Stimulated activated naive CD8-positive, alpha-beta T cell treated with anti-CD3 and anti-CD28 coated beads, Interleukin-15, Interleukin-2, amounts not matched to agents 100 ng/mL and 50 ng/mL, for 24 hours (primary cell): ENCODE measurements around the gene ALOX15.
"Not testable (repeated sequence)": the region's sequence is repeated elsewhere in the genome, so short reads cannot be mapped to it uniquely, and the experiment has no call there.

Experiments used
- H3K27ac Mint-ChIP-seq: one replicate; pipeline ENCODE4 v1.8.0; 2021; ENCODE audit warnings: mild to moderate bottlenecking, mixed read lengths
- H3K27me3 Mint-ChIP-seq: one replicate; pipeline ENCODE4 v1.8.0; 2021; ENCODE audit warnings: mixed read lengths
- H3K36me3 Mint-ChIP-seq: one replicate; pipeline ENCODE4 v1.8.0; 2021; ENCODE audit warnings: low read depth, mixed read lengths
- H3K4me1 Mint-ChIP-seq: one replicate; pipeline ENCODE4 v1.8.0; 2021; ENCODE audit warnings: low read depth, mixed read lengths
- H3K4me3 Mint-ChIP-seq: one replicate; pipeline ENCODE4 v1.8.0; 2021; ENCODE audit warnings: mild to moderate bottlenecking, mixed read lengths
- H3K9me3 Mint-ChIP-seq: one replicate; pipeline ENCODE4 v1.8.0; 2021; ENCODE audit warnings: mixed read lengths

ALOX15 gene

GRCh38 chr17:4617090-4617489, 24.4 kb downstream of the ALOX15 start:
- Mint-ChIP-seq H3K9me3 (no peaks in the 10 kb centered on the region), H3K27ac (no peak overlapping the region), H3K36me3 (no peaks in the 10 kb centered on the region), H3K27me3 (peaks cover 3% of the 10 kb centered on the region), H3K4me3 (no peak overlapping the region), H3K4me1 (no peaks in the 10 kb centered on the region)

GRCh38 chr17:4616476-4616875, 25.0 kb downstream of the ALOX15 start:
- Mint-ChIP-seq H3K4me1 (no peaks in the 10 kb centered on the region), H3K9me3 (no peaks in the 10 kb centered on the region), H3K36me3 (no peaks in the 10 kb centered on the region), H3K27ac (no peak overlapping the region), H3K27me3 (peaks cover 3% of the 10 kb centered on the region), H3K4me3 (no peak overlapping the region)

GRCh38 chr17:4610656-4611055, 30.8 kb downstream of the ALOX15 start:
- Mint-ChIP-seq H3K9me3 (no peaks in the 10 kb centered on the region), H3K4me3 (no peak overlapping the region), H3K27ac (no peak overlapping the region), H3K36me3 (no peaks in the 10 kb centered on the region), H3K4me1 (no peaks in the 10 kb centered on the region), H3K27me3 (peaks cover 26% of the 10 kb centered on the region)

GRCh38 chr17:4610162-4610561, 31.3 kb downstream of the ALOX15 start:
- H3K9me3 Mint-ChIP-seq, result no peaks in the 10 kb centered on the region
- no peaks in the 10 kb centered on the region for H3K36me3 Mint-ChIP-seq
- no peak overlapping the region for H3K27ac Mint-ChIP-seq
- H3K4me3 Mint-ChIP-seq, result no peak overlapping the region
- H3K4me1 Mint-ChIP-seq, result no peaks in the 10 kb centered on the region
- peaks cover 26% of the 10 kb centered on the region for H3K27me3 Mint-ChIP-seq

GRCh38 chr17:4609761-4610160, 31.7 kb downstream of the ALOX15 start:
- peaks cover 26% of the 10 kb centered on the region for H3K27me3 Mint-ChIP-seq
- H3K9me3 Mint-ChIP-seq, result no peaks in the 10 kb centered on the region
- no peaks in the 10 kb centered on the region for H3K4me1 Mint-ChIP-seq
- no peaks in the 10 kb centered on the region for H3K36me3 Mint-ChIP-seq
- no peak overlapping the region for H3K4me3 Mint-ChIP-seq
- no peak overlapping the region for H3K27ac Mint-ChIP-seq

GRCh38 chr17:4607773-4608187, 33.7 kb downstream of the ALOX15 start:
- H3K27ac Mint-ChIP-seq, result no peak overlapping the region
- H3K4me3 Mint-ChIP-seq, result no peak overlapping the region
- H3K27me3 Mint-ChIP-seq, result peaks cover 23% of the 10 kb centered on the region
- H3K4me1 Mint-ChIP-seq, result no peaks in the 10 kb centered on the region
- no peaks in the 10 kb centered on the region for H3K36me3 Mint-ChIP-seq
- no peaks in the 10 kb centered on the region for H3K9me3 Mint-ChIP-seq

- Mint-ChIP-seq H3K36me3 (no peaks in the 10 kb centered on the region), H3K4me1 (no peaks in the 10 kb centered on the region), H3K27ac (no peak overlapping the region), H3K4me3 (no peak overlapping the region), H3K9me3 (no peaks in the 10 kb centered on the region), H3K27me3 (peaks cover 23% of the 10 kb centered on the region)
Observed at GRCh38 chr17:4607261-4607741, 34.2 kb downstream of the ALOX15 start.

- Mint-ChIP-seq H3K27ac (no peak overlapping the region), H3K36me3 (no peaks in the 10 kb centered on the region), H3K27me3 (peaks cover 19% of the 10 kb centered on the region), H3K9me3 (no peaks in the 10 kb centered on the region), H3K4me1 (no peaks in the 10 kb centered on the region), H3K4me3 (no peak overlapping the region)
Observed at GRCh38 chr17:4605826-4606225, 35.7 kb downstream of the ALOX15 start.

- H3K4me3 Mint-ChIP-seq, H3K4me1 Mint-ChIP-seq, H3K36me3 Mint-ChIP-seq, H3K27ac Mint-ChIP-seq, H3K9me3 Mint-ChIP-seq: not testable (repeated sequence)
- H3K27me3 Mint-ChIP-seq, result peaks cover 19% of the 10 kb centered on the region
Observed at GRCh38 chr17:4604736-4605135, 36.7 kb downstream of the ALOX15 start.

GRCh38 chr17:4604111-4604644, 37.3 kb downstream of the ALOX15 start:
- no peaks in the 10 kb centered on the region for H3K4me1 Mint-ChIP-seq
- H3K36me3 Mint-ChIP-seq, result no peaks in the 10 kb centered on the region
- no peak overlapping the region for H3K27ac Mint-ChIP-seq
- H3K27me3 Mint-ChIP-seq, result peaks cover 14% of the 10 kb centered on the region
- no peak overlapping the region for H3K4me3 Mint-ChIP-seq
- H3K9me3 Mint-ChIP-seq, result no peaks in the 10 kb centered on the region

GRCh38 chr17:4602041-4602440, 39.4 kb downstream of the ALOX15 start:
- no peaks in the 10 kb centered on the region for H3K36me3 Mint-ChIP-seq
- H3K9me3 Mint-ChIP-seq, result no peaks in the 10 kb centered on the region
- H3K27me3 Mint-ChIP-seq, result no peaks in the 10 kb centered on the region
- no peak overlapping the region for H3K4me3 Mint-ChIP-seq
- no peaks in the 10 kb centered on the region for H3K4me1 Mint-ChIP-seq
- H3K27ac Mint-ChIP-seq, result no peak overlapping the region

GRCh38 chr17:4601326-4601725, 40.2 kb downstream of the ALOX15 start:
- no peak overlapping the region for H3K27ac Mint-ChIP-seq
- H3K4me1 Mint-ChIP-seq, result no peaks in the 10 kb centered on the region
- H3K4me3 Mint-ChIP-seq, result no peak overlapping the region
- no peaks in the 10 kb centered on the region for H3K27me3 Mint-ChIP-seq
- no peaks in the 10 kb centered on the region for H3K36me3 Mint-ChIP-seq
- H3K9me3 Mint-ChIP-seq, result no peaks in the 10 kb centered on the region

GRCh38 chr17:4600563-4600962, 40.9 kb downstream of the ALOX15 start:
- H3K9me3 Mint-ChIP-seq, result no peaks in the 10 kb centered on the region
- H3K36me3 Mint-ChIP-seq, result no peaks in the 10 kb centered on the region
- no peaks in the 10 kb centered on the region for H3K4me1 Mint-ChIP-seq
- H3K4me3 Mint-ChIP-seq, result no peak overlapping the region
- H3K27me3 Mint-ChIP-seq, result no peaks in the 10 kb centered on the region
- H3K27ac Mint-ChIP-seq, result no peak overlapping the region

- H3K4me1 Mint-ChIP-seq, result peaks cover 4% of the 10 kb centered on the region
- H3K9me3 Mint-ChIP-seq, result no peaks in the 10 kb centered on the region
- no peak overlapping the region for H3K27ac Mint-ChIP-seq
- no peaks in the 10 kb centered on the region for H3K36me3 Mint-ChIP-seq
- no peaks in the 10 kb centered on the region for H3K27me3 Mint-ChIP-seq
- no peak overlapping the region for H3K4me3 Mint-ChIP-seq
Observed at GRCh38 chr17:4599505-4600281, 41.8 kb downstream of the ALOX15 start.

- H3K36me3 Mint-ChIP-seq, result no peaks in the 10 kb centered on the region
- no peaks in the 10 kb centered on the region for H3K9me3 Mint-ChIP-seq
- no peak overlapping the region for H3K27ac Mint-ChIP-seq
- H3K4me3 Mint-ChIP-seq, result no peak overlapping the region
- peaks cover 4% of the 10 kb centered on the region for H3K4me1 Mint-ChIP-seq
- H3K27me3 Mint-ChIP-seq, result no peaks in the 10 kb centered on the region
Observed at GRCh38 chr17:4598776-4599504, 42.5 kb downstream of the ALOX15 start.
